Epithelial cell of esophagus (primary cell): ENCODE measurements around the gene NDUFA1.
A peak's percentile ranks its signal among the peaks of the same experiment; 100 is the strongest.
"Not testable (repeated sequence)": the region's sequence is repeated elsewhere in the genome, so short reads cannot be mapped to it uniquely, and the experiment has no call there.

Source experiments
- DNase-seq: peaks from one replicate; pipeline ENCODE4 v3.0.0; 2010; ENCODE audit warnings: low read depth
- H3K4me3 ChIP-seq: 2 replicates; pipeline ENCODE4 v1.5.1; 2011; ENCODE audit warnings: mild to moderate bottlenecking, low read length, control low read depth
- TF ChIP-seq, protein P1 (sequence below): IDR thresholded peaks from 2 replicates; pipeline ENCODE4 v1.5.1; 2011; ENCODE audit warnings: low read depth, mild to moderate bottlenecking, low read length, control low read depth, inconsistent platforms; ENCODE audit not compliant: insufficient read depth; ENCODE audit errors: missing control alignments

Gene NDUFA1

DNA sequence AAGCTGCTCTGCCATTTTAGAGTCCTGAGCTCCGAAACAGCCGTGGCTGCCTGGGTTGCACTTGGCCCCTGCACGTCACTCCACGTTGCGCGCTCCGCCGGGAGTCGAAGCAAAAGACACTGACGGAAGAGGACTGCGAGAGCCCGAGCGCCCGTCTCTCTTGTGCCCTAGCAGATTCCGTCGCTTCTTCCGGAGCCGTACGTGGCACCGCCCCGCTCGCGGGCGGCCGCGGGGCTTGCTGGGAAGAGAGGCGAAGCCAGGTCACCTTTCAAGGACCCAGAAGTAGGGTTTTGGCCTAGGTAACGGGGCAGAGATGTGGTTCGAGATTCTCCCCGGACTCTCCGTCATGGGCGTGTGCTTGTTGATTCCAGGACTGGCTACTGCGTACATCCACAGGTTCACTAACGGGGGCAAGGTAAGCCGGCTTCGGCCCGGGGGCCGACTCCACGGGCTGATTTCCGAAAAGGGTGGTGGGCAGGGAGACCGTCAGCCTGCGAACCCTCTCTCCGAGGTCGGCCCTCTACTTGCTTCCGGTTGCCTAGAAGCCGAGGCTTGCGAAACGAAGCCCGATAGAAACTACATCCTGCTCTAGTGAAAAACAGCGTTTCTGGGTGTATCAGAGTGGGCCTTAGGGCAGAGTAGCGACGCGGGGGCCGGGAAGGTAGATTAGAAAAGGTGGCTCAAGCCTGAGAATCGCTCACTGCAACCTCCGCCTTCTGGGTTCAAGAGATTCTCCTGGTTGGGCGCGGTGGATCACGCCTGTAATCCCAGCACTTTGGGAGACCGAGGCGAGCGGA, at the start of gene NDUFA1, which contains the start of gene RNF113A:
Gene NDUFA1 (plus strand): TSS at position 234 of the 797 bp plus-strand sequence. CDS start 80 bp downstream, at position 314.
Gene RNF113A (minus strand): TSS at position 135 of the 797 bp plus-strand sequence. CDS start 120 bp downstream, at position 15.
- H3K4me3 ChIP-seq, result peak within 1 kb of the TSS; percentile 75
- peak; percentile 91 for DNase-seq
- TF ChIP-seq, protein P1, sequence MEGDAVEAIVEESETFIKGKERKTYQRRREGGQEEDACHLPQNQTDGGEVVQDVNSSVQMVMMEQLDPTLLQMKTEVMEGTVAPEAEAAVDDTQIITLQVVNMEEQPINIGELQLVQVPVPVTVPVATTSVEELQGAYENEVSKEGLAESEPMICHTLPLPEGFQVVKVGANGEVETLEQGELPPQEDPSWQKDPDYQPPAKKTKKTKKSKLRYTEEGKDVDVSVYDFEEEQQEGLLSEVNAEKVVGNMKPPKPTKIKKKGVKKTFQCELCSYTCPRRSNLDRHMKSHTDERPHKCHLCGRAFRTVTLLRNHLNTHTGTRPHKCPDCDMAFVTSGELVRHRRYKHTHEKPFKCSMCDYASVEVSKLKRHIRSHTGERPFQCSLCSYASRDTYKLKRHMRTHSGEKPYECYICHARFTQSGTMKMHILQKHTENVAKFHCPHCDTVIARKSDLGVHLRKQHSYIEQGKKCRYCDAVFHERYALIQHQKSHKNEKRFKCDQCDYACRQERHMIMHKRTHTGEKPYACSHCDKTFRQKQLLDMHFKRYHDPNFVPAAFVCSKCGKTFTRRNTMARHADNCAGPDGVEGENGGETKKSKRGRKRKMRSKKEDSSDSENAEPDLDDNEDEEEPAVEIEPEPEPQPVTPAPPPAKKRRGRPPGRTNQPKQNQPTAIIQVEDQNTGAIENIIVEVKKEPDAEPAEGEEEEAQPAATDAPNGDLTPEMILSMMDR, result no peak

DNA sequence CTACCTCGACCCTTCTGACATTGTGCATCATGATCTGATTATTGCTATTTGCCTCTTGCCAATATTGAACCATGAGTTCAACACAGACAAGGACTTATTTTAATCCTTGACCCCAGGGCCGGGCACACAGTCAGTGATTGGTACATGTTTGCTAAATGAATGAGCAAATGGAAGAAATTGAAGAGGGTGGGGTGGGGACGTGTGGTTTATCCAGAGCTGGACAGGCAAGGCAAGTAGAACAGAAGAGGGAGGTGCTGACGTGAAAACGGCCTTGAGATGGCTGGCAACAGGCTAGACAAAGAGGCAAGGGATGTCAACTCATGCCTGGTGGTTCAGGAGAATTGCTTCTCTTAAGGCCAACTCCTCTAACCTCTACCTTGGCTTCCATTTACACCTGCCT, 47.4 kb upstream of the NDUFA1 start:
- not testable (repeated sequence) for H3K4me3 ChIP-seq, DNase-seq

DNA sequence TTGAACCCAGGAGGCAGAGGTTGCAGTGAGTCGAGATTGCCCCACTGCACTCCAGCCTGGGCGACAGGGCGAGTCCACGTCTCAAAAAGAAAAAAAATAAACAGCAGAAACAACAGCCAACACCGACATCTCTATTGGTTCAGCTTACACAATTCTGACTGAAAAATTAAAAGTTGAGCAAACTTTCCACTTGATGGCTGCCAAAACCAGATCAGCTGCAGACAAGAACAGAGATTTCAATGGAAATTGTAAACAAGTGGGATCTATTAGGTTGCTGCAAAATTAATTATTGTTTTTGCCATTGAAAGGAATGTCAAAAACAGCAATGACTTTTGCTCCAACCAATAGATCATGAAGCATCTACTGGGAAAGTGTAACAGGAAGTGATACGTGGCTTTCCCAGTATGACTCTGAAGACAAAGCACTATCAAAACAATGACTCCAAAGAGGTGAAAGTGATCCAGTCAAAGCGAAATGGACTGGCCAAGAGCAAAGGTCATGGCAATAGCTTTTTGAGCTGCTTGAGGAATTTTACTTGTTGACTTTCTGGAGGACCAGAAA, 45.2 kb upstream of the NDUFA1 start:
- H3K4me3 ChIP-seq, result no peak overlapping the region
- DNase-seq, result peak; percentile 7

DNA sequence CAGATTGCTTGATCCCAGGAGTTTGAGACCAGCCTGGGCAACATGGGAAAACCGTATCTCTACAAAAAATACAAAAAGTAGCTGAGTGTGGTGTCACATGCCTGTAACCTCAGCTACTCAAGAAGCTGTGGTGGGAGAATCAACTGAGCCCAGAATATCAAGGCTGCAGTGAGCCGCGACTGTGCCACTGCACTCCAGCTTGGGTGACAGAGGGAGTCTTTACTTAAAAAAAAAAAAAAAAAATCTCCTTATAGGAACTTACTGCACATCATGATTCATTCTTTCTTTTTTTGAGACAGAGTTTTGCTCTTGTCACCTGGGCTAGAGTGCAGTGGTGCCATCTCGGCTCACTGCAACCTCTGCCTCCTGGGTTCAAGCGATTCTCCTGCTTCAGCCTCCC, 43.2 kb upstream of the NDUFA1 start:
- no peak for DNase-seq
- TF ChIP-seq, protein P1, result no peak
- no peak overlapping the region for H3K4me3 ChIP-seq

More for the DNA sequence above, 45.2 kb upstream of the NDUFA1 start:
- TF ChIP-seq, protein P1, result no peak

DNA sequence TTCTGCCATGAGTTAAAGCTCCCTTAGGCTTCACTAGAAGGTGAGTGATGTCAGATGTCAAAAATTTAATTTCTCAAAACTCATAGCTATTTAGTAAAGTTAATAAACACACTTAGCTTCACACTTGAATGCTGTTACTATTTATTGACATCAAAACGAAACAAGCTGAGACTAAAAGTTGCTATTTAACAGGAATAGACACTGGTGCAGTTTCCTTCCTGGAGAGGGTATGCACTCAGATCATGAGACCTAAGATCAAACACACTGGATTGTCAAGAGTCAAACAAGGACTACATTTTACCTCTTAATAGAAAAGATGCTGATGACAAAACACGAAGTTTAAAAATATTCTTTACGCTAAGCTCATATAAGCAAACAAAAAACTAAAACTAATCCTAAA, 37.7 kb upstream of the NDUFA1 start:
- DNase-seq, result no peak
- TF ChIP-seq, protein P1, result no peak
- no peak overlapping the region for H3K4me3 ChIP-seq

DNA sequence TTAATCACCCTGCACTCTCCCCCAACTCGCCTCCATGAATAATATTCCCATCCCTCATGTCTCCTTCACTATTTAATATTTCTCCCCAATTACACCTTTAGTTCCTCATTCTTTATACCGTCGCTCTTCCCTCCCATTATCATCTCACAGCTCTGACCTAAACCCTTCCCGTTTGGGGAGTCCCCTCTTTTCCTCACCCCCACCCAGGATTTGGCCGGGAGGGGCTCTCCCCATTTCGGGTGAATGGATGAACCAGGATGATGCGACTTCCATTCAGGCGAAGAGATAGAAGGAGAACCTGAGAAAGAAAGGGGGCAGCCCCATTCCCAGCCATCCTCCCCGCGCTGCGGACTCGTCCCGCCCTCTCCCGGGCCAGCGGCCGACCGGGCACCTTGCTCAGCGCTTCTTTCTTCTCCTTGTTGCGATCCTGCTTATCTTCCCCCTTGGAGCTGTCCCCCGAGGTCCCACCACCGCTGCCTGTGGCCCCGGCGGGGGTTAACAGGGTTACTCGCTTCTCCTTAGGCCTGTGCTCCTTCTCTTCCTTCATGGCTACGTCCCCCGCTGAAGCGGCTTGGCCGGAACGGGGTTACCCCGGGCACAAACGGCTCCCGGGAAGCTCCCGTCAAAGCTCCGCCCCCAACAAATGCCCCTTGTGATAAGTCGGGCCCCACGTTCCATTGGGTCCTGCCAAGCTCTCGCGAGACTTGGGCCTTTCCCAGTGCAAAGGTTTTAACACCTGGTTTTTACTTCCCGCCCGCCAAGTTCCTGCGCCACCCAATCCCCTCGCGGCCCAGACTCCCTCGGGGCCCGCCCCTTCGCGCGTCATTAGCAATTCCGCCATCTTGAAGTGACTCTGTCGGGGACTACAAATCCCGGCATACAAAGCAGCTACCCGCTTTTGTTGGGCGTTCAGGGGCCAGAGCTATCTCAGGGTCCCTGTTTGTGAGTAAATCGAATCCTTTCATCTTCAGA, 19.0 kb upstream of the NDUFA1 start, which contains the start of gene UPF3B:
Gene UPF3B (minus strand): TSS at position 582 of the 972 bp plus-strand sequence. CDS start 35 bp downstream, at position 547.
- DNase-seq, result peak; percentile 97
- peak within 1 kb of the TSS; percentile 74 for H3K4me3 ChIP-seq
- TF ChIP-seq, protein P1, result no peak
